Measurements from ENCODE around the gene IPO11.

The IPO11 gene

DNA sequence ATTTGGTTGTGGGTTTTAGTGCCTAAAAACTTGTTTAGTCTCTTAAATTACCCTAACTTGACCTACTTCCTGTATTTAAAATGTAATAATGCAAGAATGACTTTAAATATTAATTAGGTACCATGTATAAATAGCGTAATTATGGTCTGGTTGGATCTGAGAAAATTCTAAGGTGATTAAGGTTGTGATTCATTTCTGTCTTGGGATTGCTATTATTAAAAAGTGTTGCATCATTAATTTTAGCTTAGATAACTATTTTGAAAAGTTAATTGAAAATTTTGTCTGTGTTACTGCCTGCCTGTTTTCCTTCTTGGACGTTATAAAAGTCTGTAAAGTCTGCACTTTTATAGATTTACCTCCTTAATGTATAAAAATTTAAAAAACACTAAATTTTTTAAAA, 177.8 kb downstream of the IPO11 start:
- no peak for DNase-seq (ENCODE audit: low read depth)
- no peak overlapping the region for H3K4me3 ChIP-seq (ENCODE audit: low read depth, low read length)
- TF ChIP-seq, protein P1, sequence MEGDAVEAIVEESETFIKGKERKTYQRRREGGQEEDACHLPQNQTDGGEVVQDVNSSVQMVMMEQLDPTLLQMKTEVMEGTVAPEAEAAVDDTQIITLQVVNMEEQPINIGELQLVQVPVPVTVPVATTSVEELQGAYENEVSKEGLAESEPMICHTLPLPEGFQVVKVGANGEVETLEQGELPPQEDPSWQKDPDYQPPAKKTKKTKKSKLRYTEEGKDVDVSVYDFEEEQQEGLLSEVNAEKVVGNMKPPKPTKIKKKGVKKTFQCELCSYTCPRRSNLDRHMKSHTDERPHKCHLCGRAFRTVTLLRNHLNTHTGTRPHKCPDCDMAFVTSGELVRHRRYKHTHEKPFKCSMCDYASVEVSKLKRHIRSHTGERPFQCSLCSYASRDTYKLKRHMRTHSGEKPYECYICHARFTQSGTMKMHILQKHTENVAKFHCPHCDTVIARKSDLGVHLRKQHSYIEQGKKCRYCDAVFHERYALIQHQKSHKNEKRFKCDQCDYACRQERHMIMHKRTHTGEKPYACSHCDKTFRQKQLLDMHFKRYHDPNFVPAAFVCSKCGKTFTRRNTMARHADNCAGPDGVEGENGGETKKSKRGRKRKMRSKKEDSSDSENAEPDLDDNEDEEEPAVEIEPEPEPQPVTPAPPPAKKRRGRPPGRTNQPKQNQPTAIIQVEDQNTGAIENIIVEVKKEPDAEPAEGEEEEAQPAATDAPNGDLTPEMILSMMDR (IDR thresholded peaks at IDR 0.05; ENCODE audit: control insufficient read depth, extremely low read depth, insufficient read depth), result no peak

DNA sequence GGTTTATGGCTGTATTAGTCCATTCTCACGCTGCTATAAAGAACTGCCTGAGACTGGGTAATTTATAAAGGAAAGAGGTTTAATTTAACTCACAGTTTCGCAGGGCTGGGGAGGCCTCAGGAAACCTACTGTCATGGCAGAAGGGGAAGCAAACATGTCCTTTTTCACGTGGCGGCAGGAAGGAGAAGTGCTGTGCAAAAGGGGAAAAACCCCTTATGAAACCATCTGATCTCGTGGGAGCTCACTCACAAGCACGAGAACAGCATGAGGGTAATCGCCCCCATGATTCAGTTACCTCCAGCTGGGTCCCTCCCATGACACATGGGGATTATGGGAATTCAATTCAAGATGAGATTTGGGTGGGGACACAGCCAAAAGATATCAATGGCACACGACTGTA, 180.0 kb downstream of the IPO11 start:
- TF ChIP-seq, protein P1 (IDR thresholded peaks at IDR 0.05; ENCODE audit: control insufficient read depth, extremely low read depth, insufficient read depth), result no peak
- no peak overlapping the region for H3K4me3 ChIP-seq (ENCODE audit: low read depth, low read length)
- DNase-seq (ENCODE audit: low read depth), result no peak

DNA sequence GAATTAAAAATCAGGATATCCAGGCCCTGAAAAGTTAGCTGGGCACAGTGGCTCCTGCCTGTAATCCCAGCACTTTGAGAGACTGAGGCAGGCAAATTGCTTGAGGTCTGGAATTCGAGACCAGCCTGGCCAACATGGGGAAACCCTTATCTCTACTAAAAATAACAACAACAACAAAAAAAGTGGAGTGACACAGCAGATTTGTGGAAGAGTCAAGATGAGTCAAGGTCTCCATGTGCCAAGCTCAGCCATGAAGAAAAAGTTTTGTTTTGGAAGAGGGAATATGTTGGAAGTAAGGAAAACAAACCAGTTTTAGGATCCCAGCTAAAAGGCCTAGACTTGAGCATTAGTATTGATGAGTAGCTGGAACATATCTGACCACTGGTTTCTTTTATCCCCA, 180.8 kb downstream of the IPO11 start:
- DNase-seq (ENCODE audit: low read depth), result no peak

DNA sequence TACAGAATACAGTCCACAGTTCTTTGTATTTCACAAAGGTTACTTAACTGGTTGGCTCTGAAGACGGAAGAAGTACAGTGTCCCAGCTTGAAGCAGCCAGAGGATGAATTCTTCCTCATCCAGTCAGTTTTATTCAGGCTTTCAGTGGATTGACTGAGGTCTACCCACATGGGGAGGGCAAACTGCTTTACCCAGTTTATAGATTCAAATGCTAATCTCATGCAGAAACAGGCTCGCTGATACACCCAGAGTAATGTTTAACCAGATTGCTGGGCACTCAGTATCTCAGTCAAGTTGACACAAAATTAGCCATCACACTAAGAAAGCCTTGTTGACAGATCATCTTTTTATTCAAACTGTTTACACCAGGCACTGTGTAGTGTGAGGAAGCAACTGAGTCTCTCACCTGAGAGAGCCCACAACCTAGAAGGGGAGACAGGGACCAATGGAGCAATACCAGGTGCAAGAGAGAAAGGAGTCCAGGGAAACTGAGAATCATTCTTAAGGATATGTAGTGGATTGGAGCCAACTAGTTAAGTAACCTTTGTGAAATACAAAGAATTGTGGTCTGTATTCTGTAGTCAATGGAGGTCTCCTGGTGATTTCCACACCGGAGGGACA, 181.9 kb downstream of the IPO11 start:
- no peak for DNase-seq (ENCODE audit: low read depth)
- H3K4me3 ChIP-seq (ENCODE audit: low read depth, low read length), result no peak overlapping the region
- TF ChIP-seq, protein P1 (IDR thresholded peaks at IDR 0.05; ENCODE audit: control insufficient read depth, extremely low read depth, insufficient read depth), result no peak

More for the DNA sequence above, 180.8 kb downstream of the IPO11 start:
- H3K4me3 ChIP-seq (ENCODE audit: low read depth, low read length), result no peak overlapping the region
- TF ChIP-seq, protein P1 (IDR thresholded peaks at IDR 0.05; ENCODE audit: control insufficient read depth, extremely low read depth, insufficient read depth), result no peak

DNA sequence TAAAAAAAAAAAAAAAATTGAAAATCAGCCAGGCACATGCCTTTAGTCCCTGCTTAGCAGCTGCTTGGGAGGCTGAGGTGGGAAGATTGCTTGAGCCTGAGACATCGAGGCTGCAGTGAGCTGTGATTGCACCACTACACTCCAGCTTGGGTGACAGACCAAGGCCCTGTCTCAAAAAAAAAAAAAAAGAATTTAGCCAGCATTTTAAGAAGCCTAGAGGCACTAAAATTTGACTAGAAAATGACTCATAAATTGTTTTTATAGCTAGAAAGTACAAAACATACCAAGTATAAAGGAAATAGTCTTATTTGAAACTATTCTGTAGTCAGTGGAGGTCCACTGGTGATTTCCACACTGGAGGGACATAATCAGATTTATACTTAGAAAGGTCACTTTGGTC, 183.5 kb downstream of the IPO11 start:
- no peak overlapping the region for H3K4me3 ChIP-seq (ENCODE audit: low read depth, low read length)
- DNase-seq (ENCODE audit: low read depth), result no peak
- TF ChIP-seq, protein P1 (IDR thresholded peaks at IDR 0.05; ENCODE audit: control insufficient read depth, extremely low read depth, insufficient read depth), result no peak

DNA sequence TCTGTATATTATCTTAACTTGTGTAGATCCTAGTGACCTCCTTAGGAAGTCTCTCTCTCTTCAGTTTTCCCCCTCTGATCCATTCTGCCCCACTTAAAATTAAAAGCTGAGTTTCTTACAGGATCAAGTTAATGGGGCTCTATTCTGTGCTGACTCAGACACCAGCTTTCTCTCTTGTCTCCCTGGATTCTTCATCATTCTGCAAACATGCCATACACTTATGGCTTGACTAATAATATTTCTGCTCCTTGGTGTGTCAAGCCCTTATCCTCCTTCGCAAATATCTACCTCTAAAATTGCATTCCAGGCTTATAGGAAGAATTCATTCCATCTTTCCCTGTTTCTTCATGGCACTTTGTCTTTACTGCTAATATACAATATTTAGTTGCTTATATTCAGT, 184.1 kb downstream of the IPO11 start:
- no peak overlapping the region for H3K4me3 ChIP-seq (ENCODE audit: low read depth, low read length)
- DNase-seq (ENCODE audit: low read depth), result no peak
- TF ChIP-seq, protein P1 (IDR thresholded peaks at IDR 0.05; ENCODE audit: control insufficient read depth, extremely low read depth, insufficient read depth), result no peak

DNA sequence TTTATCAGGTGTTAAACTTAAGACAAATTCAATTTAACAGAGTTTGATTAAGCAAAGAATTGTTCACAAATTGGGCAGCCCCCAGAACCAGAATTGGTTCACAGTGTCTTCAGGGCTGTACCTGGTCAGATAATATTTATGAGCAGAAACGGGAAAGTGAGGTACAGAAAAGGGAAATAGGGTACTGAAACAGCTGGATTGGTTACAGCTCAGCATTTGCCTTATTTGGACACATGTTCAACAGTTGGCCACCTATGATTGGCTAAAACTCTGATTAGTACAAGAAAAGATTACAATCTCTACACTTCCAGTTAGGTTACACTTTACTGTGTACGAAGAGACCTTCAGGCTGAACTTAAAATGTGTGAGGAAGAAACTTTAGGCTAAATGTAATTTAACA, 184.8 kb downstream of the IPO11 start:
- H3K4me3 ChIP-seq (ENCODE audit: low read depth, low read length), result no peak overlapping the region
- TF ChIP-seq, protein P1 (IDR thresholded peaks at IDR 0.05; ENCODE audit: control insufficient read depth, extremely low read depth, insufficient read depth), result no peak
- DNase-seq (ENCODE audit: low read depth), result no peak
